GM10266 (cell line): ENCODE data around the gene GPR137.
A peak's percentile ranks its signal among the peaks of the same experiment; 100 is the strongest.
"Not testable (repeated sequence)": the region's sequence is repeated elsewhere in the genome, so short reads cannot be mapped to it uniquely, and the experiment has no call there.

Experiments used
- DNase-seq: peaks from one replicate; pipeline ENCODE4 v3.0.0; 2012; ENCODE audit errors: extremely low spot score
- CTCF ChIP-seq: IDR thresholded peaks from 2 replicates; pipeline ENCODE4 v1.5.1; 2012; ENCODE audit warnings: mild to moderate bottlenecking, low read depth; ENCODE audit not compliant: control insufficient read depth, insufficient read depth; ENCODE audit errors: missing control alignments

The GPR137 gene

GRCh38 chr11:64245797-64246620, 39.6 kb upstream of the GPR137 start:
- DNase-seq: no peak

GRCh38 chr11:64246621-64246870, 39.1 kb upstream of the GPR137 start:
- DNase-seq: not testable (repeated sequence)

More at GRCh38 chr11:64245797-64246620, 39.6 kb upstream of the GPR137 start:
- no peak for TF ChIP-seq CTCF

- DNase-seq: peak; percentile 92
- TF ChIP-seq CTCF: no peak
Measured at GRCh38 chr11:64246871-64247728, 38.5 kb upstream of the GPR137 start, which contains the start of gene PPP1R14B. PPP1R14B (minus strand) TSS chr11:64246943; CDS start chr11:64246673, 270 bp downstream.

- DNase-seq: no peak
- no peak for TF ChIP-seq CTCF
Measured at GRCh38 chr11:64247729-64248531, 37.7 kb upstream of the GPR137 start.

GRCh38 chr11:64248578-64248977, 37.1 kb upstream of the GPR137 start:
- no peak for DNase-seq
- TF ChIP-seq CTCF: no peak

- no peak for TF ChIP-seq CTCF
- no peak for DNase-seq
Measured at GRCh38 chr11:64249038-64249437, 36.6 kb upstream of the GPR137 start.
